Measurements from ENCODE around the gene ZSCAN4. TPM values are rescaled to one million over a fixed set of nuclear protein-coding genes. Genes with fewer than 3 reads are reported as not detected.

ZSCAN4 gene
- total RNA-seq, 1 experiment from 2014 or later, result not detected

- POLR2A ChIA-PET, result no interaction called here
- Mint-ChIP-seq H3K4me3 (ENCODE audit: unreplicated experiment) (no peak overlapping the region), H3K36me3 (ENCODE audit: insufficient read depth, unreplicated experiment) (peaks cover 78% of the 10 kb centered on the region), H3K27me3 (ENCODE audit: insufficient read depth, unreplicated experiment) (no peaks in the 10 kb centered on the region), H3K4me1 (ENCODE audit: low read depth, unreplicated experiment) (no peaks in the 10 kb centered on the region), H3K9me3 (ENCODE audit: unreplicated experiment) (peaks cover 32% of the 10 kb centered on the region), H3K27ac (ENCODE audit: unreplicated experiment) (no peak overlapping the region)
- CTCF ChIA-PET, result no interaction called here
- no peak for DNase-seq
- Histone ChIP-seq H3K9me3 (peaks cover 28% of the 10 kb centered on the region), H3K4me1 (no peaks in the 10 kb centered on the region), H3K4me3 (ENCODE audit: low read depth, low read length) (no peak overlapping the region), H3K27me3 (replicated peaks; ENCODE audit: control insufficient read depth, insufficient read depth, low read length) (no peaks in the 10 kb centered on the region), H3K36me3 (ENCODE audit: control insufficient read depth, insufficient read depth, low read length) (peaks cover 24% of the 10 kb centered on the region)
- intact Hi-C loops (cut with micrococcal nuclease; ENCODE audit: unreplicated experiment), result no loop called here
- TF ChIP-seq CTCF (IDR thresholded peaks at IDR 0.05; ENCODE audit: insufficient read depth in 1 of 2, low read depth in 1 of 2, low read length in 1 of 2, severe bottlenecking in 1 of 2, unreplicated experiment in 1 of 2), result no peak
- BruUV-seq (replicated peaks), result no TSS peak
These were observed 21.0 kb downstream of the ZSCAN4 start for GRCh38 chr19:57689750-57690149.

GRCh38 chr19:57701625-57702024 lies 32.9 kb downstream of the ZSCAN4 start:
- DNase-seq, result no peak
- TF ChIP-seq CTCF (IDR thresholded peaks at IDR 0.05; ENCODE audit: insufficient read depth in 1 of 2, low read depth in 1 of 2, low read length in 1 of 2, severe bottlenecking in 1 of 2, unreplicated experiment in 1 of 2), result no peak
- no peak overlapping the region for H3K4me3 ChIP-seq (ENCODE audit: low read depth, low read length)
- peaks cover 46% of the 10 kb centered on the region for H3K9me3 Mint-ChIP-seq (ENCODE audit: unreplicated experiment)
- H3K4me3 Mint-ChIP-seq (ENCODE audit: unreplicated experiment), result no peak overlapping the region
- H3K27ac Mint-ChIP-seq (ENCODE audit: unreplicated experiment), result no peak overlapping the region
- no peaks in the 10 kb centered on the region for H3K27me3 ChIP-seq (replicated peaks; ENCODE audit: control insufficient read depth, insufficient read depth, low read length)
- intact Hi-C loops (cut with micrococcal nuclease; ENCODE audit: unreplicated experiment), result no loop called here
- H3K36me3 Mint-ChIP-seq (ENCODE audit: insufficient read depth, unreplicated experiment), result peaks cover 32% of the 10 kb centered on the region
- H3K4me1 ChIP-seq, result no peaks in the 10 kb centered on the region
- no peaks in the 10 kb centered on the region for H3K4me1 Mint-ChIP-seq (ENCODE audit: low read depth, unreplicated experiment)
- CTCF ChIA-PET, result no interaction called here
- peaks cover 23% of the 10 kb centered on the region for H3K9me3 ChIP-seq
- no TSS peak for BruUV-seq (replicated peaks)
- no peaks in the 10 kb centered on the region for H3K36me3 ChIP-seq (ENCODE audit: control insufficient read depth, insufficient read depth, low read length)
- POLR2A ChIA-PET, result no interaction called here
- no peaks in the 10 kb centered on the region for H3K27me3 Mint-ChIP-seq (ENCODE audit: insufficient read depth, unreplicated experiment)

- H3K4me3 ChIP-seq (ENCODE audit: low read depth, low read length), result no peak overlapping the region
- H3K36me3 Mint-ChIP-seq (ENCODE audit: insufficient read depth, unreplicated experiment), result peaks cover 38% of the 10 kb centered on the region
- H3K9me3 Mint-ChIP-seq (ENCODE audit: unreplicated experiment), result peaks cover 45% of the 10 kb centered on the region
- no peaks in the 10 kb centered on the region for H3K27me3 ChIP-seq (replicated peaks; ENCODE audit: control insufficient read depth, insufficient read depth, low read length)
- H3K27me3 Mint-ChIP-seq (ENCODE audit: insufficient read depth, unreplicated experiment), result no peaks in the 10 kb centered on the region
- no peak overlapping the region for H3K27ac Mint-ChIP-seq (ENCODE audit: unreplicated experiment)
- no peak for DNase-seq
- intact Hi-C loops (cut with micrococcal nuclease; ENCODE audit: unreplicated experiment), result no loop called here
- peaks cover 20% of the 10 kb centered on the region for H3K9me3 ChIP-seq
- BruUV-seq (replicated peaks), result no TSS peak
- H3K4me3 Mint-ChIP-seq (ENCODE audit: unreplicated experiment), result no peak overlapping the region
- H3K4me1 ChIP-seq, result no peaks in the 10 kb centered on the region
- ChIA-PET POLR2A (no interaction called here), CTCF (no interaction called here)
- H3K36me3 ChIP-seq (ENCODE audit: control insufficient read depth, insufficient read depth, low read length), result no peaks in the 10 kb centered on the region
- no peaks in the 10 kb centered on the region for H3K4me1 Mint-ChIP-seq (ENCODE audit: low read depth, unreplicated experiment)
- TF ChIP-seq CTCF (IDR thresholded peaks at IDR 0.05; ENCODE audit: insufficient read depth in 1 of 2, low read depth in 1 of 2, low read length in 1 of 2, severe bottlenecking in 1 of 2, unreplicated experiment in 1 of 2), result no peak
These were observed 37.6 kb downstream of the ZSCAN4 start for GRCh38 chr19:57706346-57706745.
